Endothelial cell of umbilical vein (primary cell): ENCODE results near the gene TTC24.

Source experiments
- EZH2 ChIP-seq: IDR thresholded peaks from 2 replicates; pipeline ENCODE4 v1.6.1; 2012; ENCODE audit warnings: borderline replicate concordance, low read depth, mild to moderate bottlenecking, moderate library complexity, low read length, inconsistent platforms; ENCODE audit not compliant: severe bottlenecking
- FOS ChIP-seq: IDR thresholded peaks from 2 replicates; pipeline ENCODE4 v1.6.1; 2011; ENCODE audit warnings: mild to moderate bottlenecking, low read length, moderate library complexity, borderline replicate concordance; ENCODE audit not compliant: insufficient read depth
- GATA2 ChIP-seq: IDR thresholded peaks from 2 replicates; pipeline ENCODE4 v1.7.0; 2011; ENCODE audit warnings: low read depth, mild to moderate bottlenecking, moderate library complexity, mixed read lengths, low read length; ENCODE audit not compliant: insufficient read length, insufficient read depth
- JUN ChIP-seq: IDR thresholded peaks from 2 replicates; pipeline ENCODE4 v1.6.1; 2011; ENCODE audit warnings: borderline replicate concordance, low read depth; ENCODE audit not compliant: insufficient read length, insufficient read depth
- MYC ChIP-seq: IDR thresholded peaks from one replicate; pipeline ENCODE4 v1.6.1; 2011; ENCODE audit warnings: mild to moderate bottlenecking, low read depth, low read length
- POLR2A ChIP-seq: IDR thresholded peaks from 2 replicates; pipeline ENCODE4 v1.6.1; 2012; ENCODE audit warnings: low read depth, mild to moderate bottlenecking, control low read depth, low read length
- POLR2AphosphoS5 ChIP-seq: IDR thresholded peaks from 2 replicates; pipeline ENCODE4 v1.6.1; 2012; ENCODE audit warnings: low read depth, mild to moderate bottlenecking, control low read depth, low read length, moderate library complexity; ENCODE audit not compliant: insufficient read depth
- TF ChIP-seq, protein P1 (sequence below): IDR thresholded peaks from 2 replicates; pipeline ENCODE4 v1.6.1; 2011; ENCODE audit not compliant: insufficient read depth, insufficient read length
- TF ChIP-seq, protein P2 (sequence below), 2 donors: IDR thresholded peaks; 1 replicate in 1 of 2; 2 replicates in 1 of 2; pipeline ENCODE4 v1.5.1; 2011; ENCODE audit warnings: low read length in 2 of 2, mild to moderate bottlenecking in 2 of 2, moderate library complexity in 2 of 2, control low read depth in 1 of 2, inconsistent platforms in 1 of 2, low read depth in 1 of 2; ENCODE audit not compliant: insufficient read depth in 1 of 2; ENCODE audit errors: extremely low read depth in 1 of 2

DNA sequence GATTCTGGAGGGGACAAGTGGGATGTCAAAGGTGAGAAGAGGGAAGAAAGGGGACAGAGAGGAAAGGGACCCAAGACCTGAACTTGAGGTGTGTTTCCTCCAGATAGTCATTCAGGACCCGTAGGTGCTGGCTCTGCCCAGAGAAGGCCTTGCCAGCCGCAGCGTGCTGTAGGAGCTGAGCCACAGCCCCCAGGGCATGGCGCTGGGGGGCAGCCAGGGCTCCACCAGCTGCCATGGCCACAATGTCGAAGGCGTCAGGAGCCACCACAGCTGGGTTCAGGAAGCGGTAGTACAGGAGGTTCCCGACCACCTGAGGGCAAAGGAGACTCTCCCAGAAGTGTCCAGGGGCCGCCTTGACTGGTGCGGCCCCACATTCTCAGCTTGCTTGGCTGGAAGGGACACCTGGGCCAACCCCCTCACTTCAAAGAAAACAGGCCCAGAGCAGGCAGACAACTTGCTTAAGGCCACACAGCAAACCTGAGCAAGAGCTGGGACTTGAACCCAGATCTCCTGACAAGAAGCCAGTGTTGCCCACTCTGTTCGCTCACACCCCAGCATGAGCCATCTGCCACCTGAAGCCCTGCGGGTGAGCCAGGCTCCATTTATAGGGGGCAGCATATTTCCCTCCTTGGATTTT, 45.0 kb upstream of the TTC24 start:
- TF ChIP-seq EZH2 (no peak), POLR2AphosphoS5 (no peak), POLR2A (no peak), FOS (no peak), MYC (no peak), JUN (no peak), GATA2 (no peak)
- TF ChIP-seq, protein P1, sequence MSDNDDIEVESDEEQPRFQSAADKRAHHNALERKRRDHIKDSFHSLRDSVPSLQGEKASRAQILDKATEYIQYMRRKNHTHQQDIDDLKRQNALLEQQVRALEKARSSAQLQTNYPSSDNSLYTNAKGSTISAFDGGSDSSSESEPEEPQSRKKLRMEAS = no peak
- TF ChIP-seq, protein P2, sequence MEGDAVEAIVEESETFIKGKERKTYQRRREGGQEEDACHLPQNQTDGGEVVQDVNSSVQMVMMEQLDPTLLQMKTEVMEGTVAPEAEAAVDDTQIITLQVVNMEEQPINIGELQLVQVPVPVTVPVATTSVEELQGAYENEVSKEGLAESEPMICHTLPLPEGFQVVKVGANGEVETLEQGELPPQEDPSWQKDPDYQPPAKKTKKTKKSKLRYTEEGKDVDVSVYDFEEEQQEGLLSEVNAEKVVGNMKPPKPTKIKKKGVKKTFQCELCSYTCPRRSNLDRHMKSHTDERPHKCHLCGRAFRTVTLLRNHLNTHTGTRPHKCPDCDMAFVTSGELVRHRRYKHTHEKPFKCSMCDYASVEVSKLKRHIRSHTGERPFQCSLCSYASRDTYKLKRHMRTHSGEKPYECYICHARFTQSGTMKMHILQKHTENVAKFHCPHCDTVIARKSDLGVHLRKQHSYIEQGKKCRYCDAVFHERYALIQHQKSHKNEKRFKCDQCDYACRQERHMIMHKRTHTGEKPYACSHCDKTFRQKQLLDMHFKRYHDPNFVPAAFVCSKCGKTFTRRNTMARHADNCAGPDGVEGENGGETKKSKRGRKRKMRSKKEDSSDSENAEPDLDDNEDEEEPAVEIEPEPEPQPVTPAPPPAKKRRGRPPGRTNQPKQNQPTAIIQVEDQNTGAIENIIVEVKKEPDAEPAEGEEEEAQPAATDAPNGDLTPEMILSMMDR (IDR thresholded peaks at IDR 0.05; ENCODE audit: extremely low read depth in 1 of 2, insufficient read depth in 1 of 2, low read depth in 1 of 2, low read length in 2 of 2) = no peak
